ENCODE data around the gene ECHDC1.

The ECHDC1 gene

DNA sequence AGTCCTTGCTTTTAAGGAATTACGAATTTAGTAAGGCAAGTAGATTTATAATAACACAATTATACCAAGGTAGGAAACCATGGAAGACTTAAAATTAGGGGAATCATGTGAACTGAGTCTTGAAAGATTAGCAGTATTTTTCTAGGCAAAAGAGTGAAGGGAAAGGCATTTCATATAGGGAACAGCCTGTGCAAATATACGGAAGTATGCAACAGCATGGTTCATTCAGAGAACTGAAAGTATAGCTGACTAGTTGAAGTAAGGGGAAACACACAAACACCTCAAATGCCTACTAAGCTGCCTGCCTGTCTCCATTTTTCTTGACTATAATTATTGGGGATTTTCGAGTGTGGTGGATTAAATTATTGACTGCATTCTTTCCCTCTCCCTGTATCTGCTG, 39.0 kb upstream of the ECHDC1 start:
- no peak overlapping the region for H3K27ac ChIP-seq
- TF ChIP-seq, protein P1, sequence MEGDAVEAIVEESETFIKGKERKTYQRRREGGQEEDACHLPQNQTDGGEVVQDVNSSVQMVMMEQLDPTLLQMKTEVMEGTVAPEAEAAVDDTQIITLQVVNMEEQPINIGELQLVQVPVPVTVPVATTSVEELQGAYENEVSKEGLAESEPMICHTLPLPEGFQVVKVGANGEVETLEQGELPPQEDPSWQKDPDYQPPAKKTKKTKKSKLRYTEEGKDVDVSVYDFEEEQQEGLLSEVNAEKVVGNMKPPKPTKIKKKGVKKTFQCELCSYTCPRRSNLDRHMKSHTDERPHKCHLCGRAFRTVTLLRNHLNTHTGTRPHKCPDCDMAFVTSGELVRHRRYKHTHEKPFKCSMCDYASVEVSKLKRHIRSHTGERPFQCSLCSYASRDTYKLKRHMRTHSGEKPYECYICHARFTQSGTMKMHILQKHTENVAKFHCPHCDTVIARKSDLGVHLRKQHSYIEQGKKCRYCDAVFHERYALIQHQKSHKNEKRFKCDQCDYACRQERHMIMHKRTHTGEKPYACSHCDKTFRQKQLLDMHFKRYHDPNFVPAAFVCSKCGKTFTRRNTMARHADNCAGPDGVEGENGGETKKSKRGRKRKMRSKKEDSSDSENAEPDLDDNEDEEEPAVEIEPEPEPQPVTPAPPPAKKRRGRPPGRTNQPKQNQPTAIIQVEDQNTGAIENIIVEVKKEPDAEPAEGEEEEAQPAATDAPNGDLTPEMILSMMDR (IDR thresholded peaks at IDR 0.05), result no peak
- TF ChIP-seq ZFX (IDR thresholded peaks at IDR 0.05; ENCODE audit: borderline replicate concordance), result no peak

DNA sequence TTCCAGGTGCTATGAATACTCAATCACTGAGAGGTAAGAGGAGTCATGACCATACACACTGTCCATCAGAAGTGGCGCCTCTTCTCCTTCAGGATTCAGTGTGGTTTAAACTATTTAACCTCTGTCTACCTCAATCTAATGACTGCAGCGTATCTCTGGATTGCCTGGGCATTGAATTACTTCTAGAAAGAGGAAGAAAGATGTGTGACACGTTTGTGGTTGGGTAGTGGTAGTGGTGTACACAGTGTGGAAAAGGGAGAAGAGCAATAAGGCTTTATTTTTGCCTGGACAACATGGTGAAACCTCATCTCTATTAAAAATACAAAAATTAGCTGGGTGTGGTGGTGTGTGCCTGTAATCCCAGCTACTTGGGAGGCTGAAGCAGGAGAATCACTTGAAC, 38.0 kb upstream of the ECHDC1 start:
- no peak overlapping the region for H3K27ac ChIP-seq
- no peak for TF ChIP-seq ZFX (IDR thresholded peaks at IDR 0.05; ENCODE audit: borderline replicate concordance)
- TF ChIP-seq, protein P1 (IDR thresholded peaks at IDR 0.05), result no peak

DNA sequence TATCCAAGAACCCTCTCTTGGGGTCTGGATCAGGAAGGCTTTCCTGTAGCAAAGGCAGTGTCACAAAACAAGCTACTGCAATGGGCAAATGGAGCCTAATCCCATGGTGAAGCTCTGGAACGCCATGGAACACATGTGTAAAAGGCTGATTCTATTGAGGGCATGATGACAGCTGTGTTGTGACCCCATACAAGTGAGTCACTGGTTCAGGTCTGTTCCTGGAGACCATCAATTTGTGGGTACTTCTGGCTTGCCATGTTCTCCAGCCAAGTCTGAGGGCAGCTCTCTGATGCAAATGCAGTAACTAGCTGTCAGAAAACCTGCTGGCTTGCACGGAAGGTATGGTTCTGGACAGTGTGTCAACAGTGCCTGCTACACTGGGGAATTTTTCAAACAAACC, 33.3 kb upstream of the ECHDC1 start:
- no peak overlapping the region for H3K27ac ChIP-seq
- TF ChIP-seq, protein P1 (IDR thresholded peaks at IDR 0.05), result no peak
- no peak for TF ChIP-seq ZFX (IDR thresholded peaks at IDR 0.05; ENCODE audit: borderline replicate concordance)

DNA sequence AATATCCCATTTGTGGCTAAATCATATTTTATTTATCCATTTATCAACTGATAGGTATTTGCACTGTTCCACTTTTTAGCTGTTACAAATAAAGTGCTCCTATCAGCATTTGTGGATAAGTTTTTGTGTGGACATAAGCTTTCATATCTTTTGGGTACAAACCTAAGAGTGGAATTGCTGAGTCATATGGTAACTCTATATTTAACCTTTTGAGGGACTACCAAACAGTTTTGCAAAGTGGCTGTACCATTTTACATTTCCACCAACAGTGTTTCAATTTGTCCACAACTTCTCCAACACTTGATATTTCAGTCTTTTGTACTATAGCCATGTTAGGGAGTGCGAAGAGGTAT, 23.6 kb upstream of the ECHDC1 start:
- no peak overlapping the region for H3K27ac ChIP-seq

DNA sequence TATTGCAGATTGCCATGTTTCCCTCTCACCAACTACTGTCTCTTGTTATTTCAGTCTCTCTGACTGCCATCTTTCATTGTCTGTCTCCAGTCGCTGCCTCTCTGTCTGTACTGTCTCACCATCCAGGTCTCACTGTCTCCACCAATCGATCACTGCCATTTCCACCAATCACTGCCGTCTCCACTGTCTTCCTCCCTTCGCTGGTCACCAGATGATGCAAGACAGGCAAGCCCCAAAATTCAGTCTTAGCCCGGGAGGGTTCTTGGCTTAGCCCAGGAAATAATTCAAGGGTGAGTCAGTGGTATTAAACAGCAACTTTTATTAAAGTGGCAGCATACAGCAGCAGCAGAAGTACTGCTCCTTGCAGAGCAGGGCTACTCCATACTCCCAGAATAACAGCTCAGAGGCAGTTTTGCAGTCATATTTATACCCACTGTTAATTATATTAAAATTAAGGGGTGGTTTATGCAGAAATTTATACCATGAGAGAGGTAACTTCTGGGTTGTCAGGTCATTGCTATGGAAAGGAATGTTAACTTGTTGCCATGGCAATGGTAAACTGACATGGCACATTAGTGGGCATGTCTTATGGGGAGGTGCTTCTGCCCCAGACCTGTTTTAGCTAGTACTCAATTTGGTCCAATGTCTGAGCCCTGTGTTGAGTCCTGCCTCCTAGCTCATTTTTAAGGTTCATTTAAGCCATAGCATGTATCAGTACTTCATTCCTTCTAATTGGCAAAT, 23.0 kb upstream of the ECHDC1 start:
- TF ChIP-seq ZFX (IDR thresholded peaks at IDR 0.05; ENCODE audit: borderline replicate concordance), result no peak
- TF ChIP-seq, protein P1 (IDR thresholded peaks at IDR 0.05), result no peak
- H3K27ac ChIP-seq, result no peak overlapping the region

More for the DNA sequence above, 23.6 kb upstream of the ECHDC1 start:
- TF ChIP-seq ZFX (IDR thresholded peaks at IDR 0.05; ENCODE audit: borderline replicate concordance), result no peak
- TF ChIP-seq, protein P1 (IDR thresholded peaks at IDR 0.05), result no peak

DNA sequence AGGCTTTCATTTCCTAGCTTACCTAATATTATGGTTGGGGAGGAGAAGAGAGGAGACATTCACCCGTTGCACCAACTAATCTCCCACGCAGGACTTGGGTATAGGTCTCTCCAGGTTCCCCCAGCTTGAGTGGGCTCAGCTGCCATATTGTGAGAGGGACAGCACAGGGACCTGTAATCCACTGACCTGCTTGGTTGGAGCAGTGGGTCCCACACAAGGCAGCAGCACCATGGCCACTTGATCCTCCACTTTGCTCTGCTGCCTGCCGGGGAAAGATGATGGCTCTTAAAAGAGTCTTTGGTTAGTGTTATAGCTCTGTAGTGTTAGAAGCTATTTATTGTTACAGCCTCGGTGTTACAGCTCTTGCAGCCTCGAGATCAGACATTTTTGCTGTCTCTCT, 22.5 kb upstream of the ECHDC1 start:
- TF ChIP-seq, protein P1 (IDR thresholded peaks at IDR 0.05), result no peak
- no peak for TF ChIP-seq ZFX (IDR thresholded peaks at IDR 0.05; ENCODE audit: borderline replicate concordance)
- no peak overlapping the region for H3K27ac ChIP-seq

DNA sequence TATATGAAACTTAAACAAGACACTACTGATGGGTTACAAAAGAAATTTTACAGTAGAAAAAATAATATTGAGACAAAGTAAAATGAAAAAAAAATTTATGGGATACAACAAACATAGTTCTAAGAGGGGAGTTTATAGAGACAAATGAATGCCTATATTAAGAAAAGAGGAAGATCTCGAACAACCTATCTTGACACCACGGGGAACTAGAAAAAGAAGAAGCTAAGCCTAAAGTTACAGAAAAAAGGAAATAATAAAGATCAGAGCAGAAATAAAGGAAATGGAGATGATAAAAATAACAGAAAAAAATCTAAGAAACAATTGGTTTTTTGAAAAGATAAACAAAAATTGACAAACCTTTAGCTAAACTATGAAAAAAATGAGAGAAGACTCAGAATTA, 9.1 kb upstream of the ECHDC1 start:
- no peak overlapping the region for H3K27ac ChIP-seq
- TF ChIP-seq, protein P1 (IDR thresholded peaks at IDR 0.05), result no peak
- TF ChIP-seq ZFX (IDR thresholded peaks at IDR 0.05; ENCODE audit: borderline replicate concordance), result no peak

All from 22Rv1 (cell line).